Prostate gland (tissue), 1 donor: ENCODE measurements around the gene MAP1B.

Experiments
- POLR2A ChIP-seq: fragments of 450-650 bp; IDR thresholded peaks from one replicate; pipeline ENCODE4 v1.6.1; 2016; ENCODE audit warnings: antibody characterized with exemption, mild to moderate bottlenecking
- POLR2AphosphoS5 ChIP-seq: sonication (generic); formaldehyde crosslinking; IDR thresholded peaks from one replicate; pipeline ENCODE4 v1.6.1; 2017; ENCODE audit warnings: antibody characterized with exemption

GRCh38 chr5:72101828-72102227 is 5.4 kb upstream of the MAP1B start:
- TF ChIP-seq POLR2A = no peak
- TF ChIP-seq POLR2AphosphoS5 = no peak
